Activated B cell treated with CpG ODN at 0.5 μM for 24 hours (primary cell): ENCODE results near the gene ZNF41. TPM values are rescaled to one million over a fixed set of nuclear protein-coding genes. Genes with fewer than 3 reads are reported as not detected.
A peak's percentile ranks its signal among the peaks of the same experiment; 100 is the strongest.

Experiments used
- ATAC-seq: fragments of 200-7000 bp; cut with Tn5 transposase; one replicate; pipeline ENCODE4 v1.10.0; 2021; ENCODE audit warnings: low read depth, mild to moderate bottlenecking, moderate library complexity
- CTCF ChIA-PET: fragments of 350-600 bp; sonication (Branson Sonifier 250); formaldehyde crosslinking; loops from one replicate; lab custom pipeline; 2021; ENCODE audit warnings: antibody characterized with exemption; lab: Charles Lee
- POLR2A ChIA-PET: fragments of 350-600 bp; sonication (Branson Sonifier 250); formaldehyde crosslinking; loops from one replicate; lab custom pipeline; 2021; ENCODE audit warnings: antibody characterized with exemption; lab: Charles Lee
- DNase-seq: peaks from one replicate; pipeline ENCODE4 v3.0.0; 2022
- H3K27ac Mint-ChIP-seq: one replicate; pipeline ENCODE4 v1.8.0; 2020; ENCODE audit warnings: mixed read lengths
- H3K27me3 Mint-ChIP-seq: one replicate; pipeline ENCODE4 v1.8.0; 2021; ENCODE audit warnings: mixed read lengths
- H3K36me3 Mint-ChIP-seq: one replicate; pipeline ENCODE4 v1.8.0; 2021; ENCODE audit warnings: low read depth, mixed read lengths
- H3K4me1 Mint-ChIP-seq: one replicate; pipeline ENCODE4 v1.8.0; 2021; ENCODE audit warnings: mixed read lengths
- H3K4me3 Mint-ChIP-seq: one replicate; pipeline ENCODE4 v1.8.0; 2020; ENCODE audit warnings: mild to moderate bottlenecking, mixed read lengths
- H3K9me3 Mint-ChIP-seq: one replicate; pipeline ENCODE4 v1.8.0; 2020; ENCODE audit warnings: mixed read lengths
- CTCF ChIP-seq: fragments of 200-600 bp; IDR thresholded peaks from one replicate; pipeline ENCODE4 v1.8.0; 2022; ENCODE audit warnings: antibody characterized with exemption, mild to moderate bottlenecking
- intact Hi-C: fragments of 100-400 bp; cut with micrococcal nuclease; formaldehyde crosslinking; loops from one replicate; pipeline ENCODE4 v1.15.1; 2024
- total RNA-seq: library from RNA; stranded (reverse); gene quantifications from 2 replicates; pipeline ENCODE4 v1.2.3, GENCODE V29; 2022

Gene ZNF41
- total RNA-seq, 1 donor from 2014 or later: 19.2 TPM

- H3K27ac Mint-ChIP-seq: no peak overlapping the region
- no peak for ATAC-seq
- CTCF ChIA-PET: interaction anchor here (1.2 kb wide), 1 partner anchor 16 kb away, joined by 5 read pairs; no protein-coding TSS in a partner anchor
- H3K36me3 Mint-ChIP-seq: no peaks in the 10 kb centered on the region
- DNase-seq: no peak
- POLR2A ChIA-PET: no interaction called here
- no peaks in the 10 kb centered on the region for H3K9me3 Mint-ChIP-seq
- no peaks in the 10 kb centered on the region for H3K27me3 Mint-ChIP-seq
- no peak overlapping the region for H3K4me3 Mint-ChIP-seq
- H3K4me1 Mint-ChIP-seq: peaks cover 9% of the 10 kb centered on the region
- intact Hi-C loops: no loop called here
- no peak for TF ChIP-seq CTCF
Observed at GRCh38 chrX:47507153-47507867, 24.3 kb upstream of the ZNF41 start.

GRCh38 chrX:47503151-47503550 is 20.1 kb upstream of the ZNF41 start:
- intact Hi-C loops: no loop called here
- H3K27me3 Mint-ChIP-seq: no peaks in the 10 kb centered on the region
- DNase-seq (no peak), ATAC-seq (no peak)
- H3K27ac Mint-ChIP-seq: no peak overlapping the region
- H3K9me3 Mint-ChIP-seq: no peaks in the 10 kb centered on the region
- no peak for TF ChIP-seq CTCF
- no peak overlapping the region for H3K4me3 Mint-ChIP-seq
- H3K36me3 Mint-ChIP-seq: no peaks in the 10 kb centered on the region
- CTCF ChIA-PET: no interaction called here
- POLR2A ChIA-PET: no interaction called here
- H3K4me1 Mint-ChIP-seq: peaks cover 16% of the 10 kb centered on the region

GRCh38 chrX:47502316-47503125 is 19.5 kb upstream of the ZNF41 start:
- intact Hi-C loops: no loop called here
- ChIA-PET CTCF (no interaction called here), POLR2A (no interaction called here)
- Mint-ChIP-seq H3K4me3 (no peak overlapping the region), H3K36me3 (no peaks in the 10 kb centered on the region), H3K27me3 (no peaks in the 10 kb centered on the region), H3K27ac (no peak overlapping the region), H3K9me3 (no peaks in the 10 kb centered on the region), H3K4me1 (peaks cover 16% of the 10 kb centered on the region)
- TF ChIP-seq CTCF: no peak
- ATAC-seq (no peak), DNase-seq (no peak)

- Mint-ChIP-seq H3K4me3 (no peak overlapping the region), H3K27ac (no peak overlapping the region), H3K36me3 (no peaks in the 10 kb centered on the region), H3K4me1 (peaks cover 10% of the 10 kb centered on the region), H3K9me3 (no peaks in the 10 kb centered on the region), H3K27me3 (no peaks in the 10 kb centered on the region)
- ATAC-seq (peak; percentile 49), DNase-seq (no peak)
- CTCF ChIA-PET: interaction anchor here (0.9 kb wide), 1 partner anchor 22 kb away, joined by 3 read pairs; no protein-coding TSS in a partner anchor
- TF ChIP-seq CTCF: no peak
- POLR2A ChIA-PET: no interaction called here
- intact Hi-C loops: no loop called here
Observed at GRCh38 chrX:47501226-47502074, 18.4 kb upstream of the ZNF41 start.
